Glomerular endothelial cell (primary cell): ENCODE results near the gene TUFT1. TPM values are rescaled to one million over a fixed set of nuclear protein-coding genes. Genes with fewer than 3 reads are reported as not detected.
"Not testable (repeated sequence)": the region's sequence is repeated elsewhere in the genome, so short reads cannot be mapped to it uniquely, and the experiment has no call there.

Experiments
- DNase-seq: peaks from one replicate; pipeline ENCODE4 v3.0.0-alpha.2; 2011; ENCODE audit warnings: low read depth, low spot score; ENCODE audit errors: extremely low read depth
- total RNA-seq: library from RNA; depleted of rRNA; stranded (reverse); fragments of >200 nt; gene quantifications from 2 replicates; pipeline ENCODE4 v1.2.3, GENCODE V29; 2015

Gene TUFT1
- total RNA-seq, 1 donor from 2014 or later: 5.1 TPM

GRCh38 chr1:151612501-151613281 lies 72.6 kb downstream of the TUFT1 start:
- DNase-seq: no peak

GRCh38 chr1:151613282-151613780 lies 73.2 kb downstream of the TUFT1 start:
- DNase-seq: no peak

- no peak for DNase-seq
These were observed 75.8 kb downstream of the TUFT1 start for GRCh38 chr1:151615711-151616504.

- DNase-seq: no peak
These were observed 76.4 kb downstream of the TUFT1 start for GRCh38 chr1:151616505-151616849.

GRCh38 chr1:151618003-151618402 lies 77.9 kb downstream of the TUFT1 start:
- no peak for DNase-seq

GRCh38 chr1:151618470-151618869 lies 78.4 kb downstream of the TUFT1 start:
- DNase-seq: no peak

GRCh38 chr1:151618996-151619395 lies 78.9 kb downstream of the TUFT1 start:
- DNase-seq: not testable (repeated sequence)

GRCh38 chr1:151619489-151620093 lies 79.5 kb downstream of the TUFT1 start:
- no peak for DNase-seq

GRCh38 chr1:151620286-151620685 lies 80.2 kb downstream of the TUFT1 start:
- no peak for DNase-seq

GRCh38 chr1:151621351-151621750 lies 81.2 kb downstream of the TUFT1 start:
- no peak for DNase-seq

GRCh38 chr1:151624783-151625182 lies 84.7 kb downstream of the TUFT1 start:
- DNase-seq: no peak

GRCh38 chr1:151626740-151627334 lies 86.7 kb downstream of the TUFT1 start:
- no peak for DNase-seq

- DNase-seq: no peak
These were observed 89.2 kb downstream of the TUFT1 start for GRCh38 chr1:151629278-151629677.

Other genes with a start within 250 kb of the TUFT1 start
- gene PI4KB, start 212.9 kb upstream of the TUFT1 start, total RNA-seq: 48.5 and 56.1 TPM in 2 replicates
- gene RFX5, start 193.1 kb upstream of the TUFT1 start, total RNA-seq: 45.6 and 47.0 TPM in 2 replicates
- 0.93 and 1.2 TPM in 2 replicates for gene SELENBP1, start 167.6 kb upstream of the TUFT1 start, total RNA-seq
- 289 and 321 TPM in 2 replicates for gene PSMB4, start 140.7 kb upstream of the TUFT1 start, total RNA-seq
- gene POGZ, start 80.8 kb upstream of the TUFT1 start, total RNA-seq: 29.5 and 37.3 TPM in 2 replicates
- 0.12 and 0.58 TPM in 2 replicates for gene CGN, start 28.9 kb upstream of the TUFT1 start, total RNA-seq
- 17.7 and 21.0 TPM in 2 replicates for gene SNX27, start 71.7 kb downstream of the TUFT1 start, total RNA-seq
- not detected in 2 replicates for gene CELF3, start 176.5 kb downstream of the TUFT1 start, total RNA-seq
- gene RIIAD1, start 181.2 kb downstream of the TUFT1 start, total RNA-seq: not detected in 2 replicates
- gene MRPL9, start 223.2 kb downstream of the TUFT1 start, total RNA-seq: 53.4 and 66.0 TPM in 2 replicates